Neuron (in vitro differentiated cells): ENCODE results near the gene TDRD9.

ENCODE experiments used
- H2AFZ ChIP-seq: one replicate; pipeline ENCODE4 v1.6.1; 2013; ENCODE audit warnings: low read depth, mild to moderate bottlenecking, inconsistent platforms, low read length, moderate library complexity
- H3K27me3 ChIP-seq: one replicate; pipeline ENCODE4 v1.6.1; 2013; ENCODE audit warnings: low read length; ENCODE audit not compliant: insufficient read depth
- H3K36me3 ChIP-seq: one replicate; pipeline ENCODE4 v1.6.1; 2013; ENCODE audit warnings: low read length; ENCODE audit not compliant: insufficient read depth
- H3K4me1 ChIP-seq: one replicate; pipeline ENCODE4 v1.6.1; 2013; ENCODE audit warnings: low read length; ENCODE audit not compliant: insufficient read depth
- H3K4me3 ChIP-seq: 2 replicates; pipeline ENCODE4 v1.5.1; 2013; ENCODE audit warnings: mild to moderate bottlenecking, low read length, moderate library complexity
- H3K9me3 ChIP-seq: one replicate; pipeline ENCODE4 v1.6.1; 2013; ENCODE audit warnings: low read length

TDRD9 gene

DNA sequence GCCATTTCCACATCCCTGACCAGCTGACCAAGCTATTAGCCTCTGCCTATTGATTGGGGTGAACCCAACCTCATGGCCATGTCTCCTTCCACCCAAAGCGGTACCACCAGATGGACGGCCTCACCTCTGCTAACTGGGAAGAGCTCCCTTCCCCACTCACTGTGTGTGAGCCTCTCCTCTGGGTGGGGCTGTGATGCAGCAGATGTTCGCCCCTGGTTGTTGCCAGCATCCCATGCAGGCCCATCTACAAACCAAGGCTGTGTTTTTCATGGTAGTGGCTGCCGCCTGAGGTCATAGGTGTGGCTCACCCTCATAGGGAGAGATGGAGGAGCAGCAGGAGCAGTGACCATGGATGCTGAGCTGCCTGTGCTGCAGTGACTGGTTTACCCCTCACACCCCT, 61.7 kb downstream of the TDRD9 start:
- no peaks in the 10 kb centered on the region for H3K36me3 ChIP-seq
- no peak overlapping the region for H3K4me3 ChIP-seq
- H3K27me3 ChIP-seq, result peaks cover 2% of the 10 kb centered on the region
- no peak overlapping the region for H2AFZ ChIP-seq
- H3K4me1 ChIP-seq, result no peaks in the 10 kb centered on the region
- H3K9me3 ChIP-seq, result peaks cover 8% of the 10 kb centered on the region

DNA sequence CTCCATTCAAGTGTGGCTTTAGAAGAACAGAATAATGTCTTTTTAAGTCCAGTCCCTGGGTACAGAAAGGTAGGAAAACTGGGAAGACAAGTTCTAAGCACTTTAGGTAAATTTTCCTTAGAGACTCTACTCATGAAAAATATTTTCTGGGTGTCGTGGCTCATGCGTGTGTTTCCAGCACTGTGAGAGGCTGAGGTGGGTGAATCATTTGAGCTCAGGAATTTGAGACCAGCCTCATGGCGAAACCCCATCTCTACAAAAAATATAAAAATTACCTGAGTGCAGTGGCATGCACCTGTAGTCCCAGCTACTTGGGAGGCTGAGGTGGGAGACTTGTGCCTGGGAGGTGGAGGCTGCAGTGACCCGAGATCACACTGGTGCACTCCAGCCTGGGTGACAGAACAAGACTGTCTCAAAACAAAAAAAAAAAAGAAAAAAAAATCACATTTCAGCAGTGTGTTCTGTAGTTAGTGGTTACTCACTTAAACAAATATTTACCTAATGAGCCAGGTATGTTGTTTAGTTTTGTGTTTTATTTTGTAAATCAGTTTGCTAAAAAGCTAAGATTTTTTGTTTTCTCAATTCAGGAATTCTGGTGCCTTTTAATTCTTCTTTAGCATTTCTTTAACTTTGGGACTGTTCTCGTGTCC, 66.4 kb downstream of the TDRD9 start:
- H3K4me3 ChIP-seq, result no peak overlapping the region
- peaks cover 4% of the 10 kb centered on the region for H3K9me3 ChIP-seq
- no peaks in the 10 kb centered on the region for H3K36me3 ChIP-seq
- no peak overlapping the region for H2AFZ ChIP-seq
- no peaks in the 10 kb centered on the region for H3K4me1 ChIP-seq
- H3K27me3 ChIP-seq, result peaks cover 22% of the 10 kb centered on the region

DNA sequence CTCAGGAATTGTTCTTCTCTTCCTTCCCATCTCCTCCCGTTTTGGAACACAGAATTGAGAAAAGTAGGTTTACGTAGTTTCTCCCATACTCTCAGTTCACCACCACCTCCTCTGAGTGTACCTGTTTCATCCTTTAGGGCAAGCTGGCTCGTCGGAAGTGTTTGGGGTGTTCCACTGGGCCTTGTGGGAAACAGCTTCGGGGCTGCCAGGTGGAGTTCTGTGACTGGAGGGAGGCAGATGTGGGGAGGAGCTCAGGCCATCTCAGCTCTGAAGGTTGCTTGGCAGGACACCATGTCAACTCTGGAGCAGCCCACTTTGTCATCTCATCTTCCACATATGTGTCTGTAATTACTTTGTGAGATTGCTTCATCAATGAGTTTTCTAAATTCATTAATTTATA, 67.6 kb downstream of the TDRD9 start:
- no peak overlapping the region for H3K4me3 ChIP-seq
- no peaks in the 10 kb centered on the region for H3K4me1 ChIP-seq
- no peaks in the 10 kb centered on the region for H3K36me3 ChIP-seq
- no peak overlapping the region for H2AFZ ChIP-seq
- H3K27me3 ChIP-seq, result peaks cover 22% of the 10 kb centered on the region
- no peaks in the 10 kb centered on the region for H3K9me3 ChIP-seq

- no peaks in the 10 kb centered on the region for H3K9me3 ChIP-seq
- H3K27me3 ChIP-seq, result peaks cover 22% of the 10 kb centered on the region
- H3K4me1 ChIP-seq, result no peaks in the 10 kb centered on the region
- no peak overlapping the region for H3K4me3 ChIP-seq
- no peaks in the 10 kb centered on the region for H3K36me3 ChIP-seq
- H2AFZ ChIP-seq, result no peak overlapping the region
Measured at GRCh38 chr14:103997391-103997790, 69.1 kb downstream of the TDRD9 start.

GRCh38 chr14:103998027-103998426, 69.8 kb downstream of the TDRD9 start:
- no peak overlapping the region for H2AFZ ChIP-seq
- H3K36me3 ChIP-seq, result no peaks in the 10 kb centered on the region
- peaks cover 22% of the 10 kb centered on the region for H3K27me3 ChIP-seq
- H3K9me3 ChIP-seq, result no peaks in the 10 kb centered on the region
- H3K4me3 ChIP-seq, result no peak overlapping the region
- no peaks in the 10 kb centered on the region for H3K4me1 ChIP-seq

DNA sequence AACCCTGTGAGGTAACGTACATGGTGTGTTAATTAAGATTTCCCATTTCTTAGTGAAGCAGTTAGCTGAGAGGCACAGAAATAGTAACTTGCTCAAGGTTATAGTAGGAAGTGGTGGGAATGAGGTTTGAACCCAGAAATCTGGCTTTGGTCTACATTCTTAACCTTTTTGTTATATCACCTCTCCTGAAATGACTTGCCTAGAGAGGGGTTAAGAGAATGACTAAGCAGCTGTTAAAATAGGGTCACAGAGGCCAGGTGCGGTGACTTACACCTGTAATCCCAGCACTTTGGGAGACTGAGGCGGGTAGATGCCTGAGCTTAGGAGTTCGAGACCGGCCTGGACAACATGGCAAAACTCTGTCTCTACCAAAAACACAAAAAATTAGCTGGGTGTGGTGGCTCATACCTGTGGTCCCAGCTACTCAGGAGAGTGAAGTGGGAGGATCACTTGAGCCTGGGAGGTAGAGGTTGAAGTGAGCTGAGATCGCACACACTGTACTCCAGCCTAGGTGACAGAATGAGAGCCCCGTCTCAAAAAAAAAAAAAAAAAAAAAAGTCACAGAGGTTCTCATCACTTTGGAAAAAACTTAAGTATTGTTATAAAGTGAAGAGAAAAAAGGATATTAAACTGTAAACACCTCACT, 71.7 kb downstream of the TDRD9 start:
- H3K4me1 ChIP-seq, result no peaks in the 10 kb centered on the region
- H3K27me3 ChIP-seq, result peaks cover 20% of the 10 kb centered on the region
- H3K36me3 ChIP-seq, result no peaks in the 10 kb centered on the region
- no peaks in the 10 kb centered on the region for H3K9me3 ChIP-seq
- no peak overlapping the region for H2AFZ ChIP-seq
- no peak overlapping the region for H3K4me3 ChIP-seq

- Histone ChIP-seq H3K4me1 (no peaks in the 10 kb centered on the region), H3K4me3 (no peak overlapping the region), H3K27me3 (peaks cover 11% of the 10 kb centered on the region), H3K36me3 (no peaks in the 10 kb centered on the region), H2AFZ (no peak overlapping the region), H3K9me3 (no peaks in the 10 kb centered on the region)
Measured at GRCh38 chr14:104001003-104001402, 72.7 kb downstream of the TDRD9 start.

DNA sequence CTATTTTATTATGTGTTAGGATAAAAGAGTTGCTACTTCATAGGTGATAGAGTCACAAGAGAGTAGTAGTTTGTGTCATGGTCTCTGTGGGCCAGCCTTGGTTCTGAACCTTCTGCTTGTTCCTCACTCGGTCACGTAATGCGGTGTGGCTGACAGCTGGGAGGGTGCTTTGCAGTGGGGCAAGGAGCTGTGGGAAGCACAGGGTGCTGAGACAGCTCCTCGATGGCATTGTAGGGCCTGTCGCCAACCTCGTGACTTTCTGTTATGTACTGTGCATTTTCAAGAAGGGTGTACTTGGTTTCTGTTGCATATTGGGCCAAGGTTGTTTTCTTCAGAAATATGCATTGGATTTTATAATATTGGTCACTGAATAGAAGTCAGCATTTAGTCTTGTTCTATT, 75.4 kb downstream of the TDRD9 start:
- no peak overlapping the region for H3K4me3 ChIP-seq
- H3K9me3 ChIP-seq, result no peaks in the 10 kb centered on the region
- peaks cover 2% of the 10 kb centered on the region for H3K27me3 ChIP-seq
- no peak overlapping the region for H2AFZ ChIP-seq
- H3K4me1 ChIP-seq, result no peaks in the 10 kb centered on the region
- H3K36me3 ChIP-seq, result no peaks in the 10 kb centered on the region

DNA sequence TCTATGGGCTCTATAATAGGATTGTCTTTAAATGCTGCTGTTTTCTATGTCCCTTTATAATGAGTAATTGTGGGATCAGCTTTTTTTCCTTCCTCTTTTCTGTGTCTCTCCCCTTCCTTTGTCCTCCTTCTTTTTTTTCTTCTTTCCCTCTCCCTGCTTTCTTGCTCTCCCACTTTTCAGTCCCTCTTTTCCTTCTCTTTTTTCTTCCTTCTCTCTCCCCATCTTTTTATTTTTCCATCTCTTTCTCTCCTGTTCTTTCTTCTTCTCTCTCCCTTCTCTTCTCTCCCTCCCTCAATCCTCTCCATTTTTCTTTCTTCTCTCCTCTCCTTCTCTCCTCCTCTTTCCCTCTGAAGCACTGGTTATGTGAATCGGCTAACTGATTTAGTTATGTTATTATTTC, 76.6 kb downstream of the TDRD9 start:
- Histone ChIP-seq H3K36me3 (no peaks in the 10 kb centered on the region), H3K9me3 (no peaks in the 10 kb centered on the region), H3K27me3 (no peaks in the 10 kb centered on the region), H2AFZ (no peak overlapping the region), H3K4me3 (no peak overlapping the region), H3K4me1 (no peaks in the 10 kb centered on the region)

GRCh38 chr14:104005489-104005888, 77.2 kb downstream of the TDRD9 start:
- Histone ChIP-seq H2AFZ (no peak overlapping the region), H3K4me1 (no peaks in the 10 kb centered on the region), H3K4me3 (no peak overlapping the region), H3K36me3 (no peaks in the 10 kb centered on the region), H3K27me3 (no peaks in the 10 kb centered on the region), H3K9me3 (no peaks in the 10 kb centered on the region)

- no peaks in the 10 kb centered on the region for H3K36me3 ChIP-seq
- no peaks in the 10 kb centered on the region for H3K9me3 ChIP-seq
- H3K4me1 ChIP-seq, result no peaks in the 10 kb centered on the region
- no peaks in the 10 kb centered on the region for H3K27me3 ChIP-seq
- no peak overlapping the region for H3K4me3 ChIP-seq
- no peak overlapping the region for H2AFZ ChIP-seq
Measured at GRCh38 chr14:104007121-104007520, 78.9 kb downstream of the TDRD9 start.

- H3K9me3 ChIP-seq, result no peaks in the 10 kb centered on the region
- H3K36me3 ChIP-seq, result no peaks in the 10 kb centered on the region
- no peak overlapping the region for H2AFZ ChIP-seq
- no peaks in the 10 kb centered on the region for H3K4me1 ChIP-seq
- no peak overlapping the region for H3K4me3 ChIP-seq
- H3K27me3 ChIP-seq, result no peaks in the 10 kb centered on the region
Measured at GRCh38 chr14:104009297-104009696, 81.0 kb downstream of the TDRD9 start.

DNA sequence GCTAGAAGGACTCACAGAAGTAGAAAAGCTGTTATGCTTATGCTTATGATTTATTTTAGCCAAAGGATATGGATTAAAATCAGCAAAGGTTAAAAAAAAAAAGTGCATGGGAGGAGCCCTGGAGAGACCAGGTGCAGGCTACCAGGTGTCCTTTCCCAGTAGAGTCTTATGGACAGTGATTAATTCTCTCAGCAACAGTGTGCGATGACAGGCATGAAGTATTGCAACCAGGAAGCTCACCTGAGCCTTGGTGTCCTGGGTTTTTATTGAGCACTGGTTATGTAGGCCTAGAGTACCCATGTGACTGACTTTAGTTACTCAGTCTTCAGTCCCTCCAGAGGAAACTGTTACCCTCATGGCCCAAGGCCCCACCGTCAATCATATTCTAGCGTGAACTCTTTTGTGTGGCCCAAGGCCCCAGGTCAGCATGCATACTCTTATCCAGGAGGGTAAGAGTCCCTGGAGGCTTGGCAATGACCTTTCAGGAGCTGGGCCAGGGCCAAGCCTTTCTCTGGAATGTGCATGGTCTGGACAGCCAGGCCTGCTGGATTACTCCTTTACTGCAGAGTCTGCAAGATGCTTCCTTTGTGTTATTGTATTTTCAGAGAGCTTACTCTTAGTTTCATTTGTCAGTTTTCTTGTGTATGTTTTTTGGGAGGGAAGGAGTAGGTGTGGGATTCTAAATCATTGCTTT, 83.7 kb downstream of the TDRD9 start:
- Histone ChIP-seq H3K4me1 (no peaks in the 10 kb centered on the region), H3K4me3 (no peak overlapping the region), H3K36me3 (no peaks in the 10 kb centered on the region), H3K27me3 (peaks cover under 1% of the 10 kb centered on the region), H2AFZ (no peak overlapping the region), H3K9me3 (no peaks in the 10 kb centered on the region)
